GM20000 (cell line): ENCODE data around the gene CD177.
"Not testable (repeated sequence)": the region's sequence is repeated elsewhere in the genome, so short reads cannot be mapped to it uniquely, and the experiment has no call there.

Experiments
- DNase-seq: peaks from one replicate; pipeline ENCODE4 v3.0.0; 2012; ENCODE audit warnings: low spot score
- TF ChIP-seq, protein P1 (sequence below): IDR thresholded peaks from 2 replicates; pipeline ENCODE4 v1.5.1; 2012; ENCODE audit warnings: mild to moderate bottlenecking, control low read depth; ENCODE audit errors: extremely low read depth, missing control alignments

CD177 gene

DNA sequence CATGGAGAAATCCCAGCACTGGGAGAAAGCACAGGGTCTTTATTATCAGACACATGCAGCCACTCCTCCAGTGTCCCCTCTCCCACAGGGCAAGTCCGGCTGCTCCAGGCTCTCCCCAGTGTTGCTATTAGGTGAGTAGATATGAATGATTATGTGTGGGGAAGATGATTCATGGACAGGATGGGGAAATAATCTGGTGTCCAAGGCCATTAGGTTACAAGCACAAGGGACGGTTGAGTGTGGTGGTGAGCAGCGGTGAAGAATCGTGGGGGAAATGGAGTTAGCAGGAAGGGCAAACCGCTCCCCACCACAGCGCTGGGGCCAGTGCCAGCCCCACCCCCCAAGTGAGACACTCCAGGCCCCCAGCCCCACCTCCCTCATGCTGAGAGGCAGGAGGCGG is 19.0 kb downstream of the CD177 start:
- TF ChIP-seq, protein P1, sequence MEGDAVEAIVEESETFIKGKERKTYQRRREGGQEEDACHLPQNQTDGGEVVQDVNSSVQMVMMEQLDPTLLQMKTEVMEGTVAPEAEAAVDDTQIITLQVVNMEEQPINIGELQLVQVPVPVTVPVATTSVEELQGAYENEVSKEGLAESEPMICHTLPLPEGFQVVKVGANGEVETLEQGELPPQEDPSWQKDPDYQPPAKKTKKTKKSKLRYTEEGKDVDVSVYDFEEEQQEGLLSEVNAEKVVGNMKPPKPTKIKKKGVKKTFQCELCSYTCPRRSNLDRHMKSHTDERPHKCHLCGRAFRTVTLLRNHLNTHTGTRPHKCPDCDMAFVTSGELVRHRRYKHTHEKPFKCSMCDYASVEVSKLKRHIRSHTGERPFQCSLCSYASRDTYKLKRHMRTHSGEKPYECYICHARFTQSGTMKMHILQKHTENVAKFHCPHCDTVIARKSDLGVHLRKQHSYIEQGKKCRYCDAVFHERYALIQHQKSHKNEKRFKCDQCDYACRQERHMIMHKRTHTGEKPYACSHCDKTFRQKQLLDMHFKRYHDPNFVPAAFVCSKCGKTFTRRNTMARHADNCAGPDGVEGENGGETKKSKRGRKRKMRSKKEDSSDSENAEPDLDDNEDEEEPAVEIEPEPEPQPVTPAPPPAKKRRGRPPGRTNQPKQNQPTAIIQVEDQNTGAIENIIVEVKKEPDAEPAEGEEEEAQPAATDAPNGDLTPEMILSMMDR = no peak
- DNase-seq = no peak

DNA sequence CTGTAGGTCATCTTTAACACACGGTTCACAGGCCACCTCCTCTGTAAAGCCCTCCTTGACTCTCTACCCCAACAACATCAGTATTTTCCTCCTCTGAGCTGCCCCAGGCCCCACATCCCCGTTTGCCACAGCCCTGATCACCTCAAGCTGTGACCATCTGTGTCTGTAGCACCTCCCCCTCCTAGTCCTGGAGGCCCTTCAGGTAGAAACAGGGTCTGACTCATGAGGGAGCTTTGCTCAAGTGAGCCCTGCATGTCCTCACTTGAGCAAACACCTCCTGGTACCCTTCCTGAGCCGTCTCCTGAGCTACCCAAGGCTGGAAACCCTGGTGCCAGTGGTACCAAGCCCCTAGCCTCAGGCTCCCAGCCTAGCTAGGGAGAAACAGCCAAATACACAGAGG is 24.1 kb downstream of the CD177 start:
- DNase-seq = not testable (repeated sequence)

DNA sequence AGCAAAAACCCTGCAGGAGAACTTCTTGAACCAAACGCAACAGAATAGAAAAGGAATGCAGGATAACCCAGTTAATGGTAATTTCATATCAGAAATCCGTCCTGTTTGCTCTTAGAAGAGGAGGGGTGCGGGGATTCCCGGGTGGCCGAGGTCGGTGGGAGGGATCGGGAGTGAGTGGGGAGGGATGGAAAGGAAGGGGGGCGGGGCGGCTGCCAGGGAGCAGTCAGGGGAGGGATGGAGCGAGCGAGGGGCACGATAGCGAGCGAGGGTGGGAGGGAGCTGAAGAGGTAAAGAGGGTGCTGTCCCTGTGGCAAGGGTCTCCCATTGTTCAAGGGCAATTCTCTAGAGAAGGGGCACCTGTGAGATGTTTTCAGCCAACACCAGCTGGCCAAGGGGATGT is 26.5 kb downstream of the CD177 start:
- TF ChIP-seq, protein P1 = no peak
- no peak for DNase-seq

DNA sequence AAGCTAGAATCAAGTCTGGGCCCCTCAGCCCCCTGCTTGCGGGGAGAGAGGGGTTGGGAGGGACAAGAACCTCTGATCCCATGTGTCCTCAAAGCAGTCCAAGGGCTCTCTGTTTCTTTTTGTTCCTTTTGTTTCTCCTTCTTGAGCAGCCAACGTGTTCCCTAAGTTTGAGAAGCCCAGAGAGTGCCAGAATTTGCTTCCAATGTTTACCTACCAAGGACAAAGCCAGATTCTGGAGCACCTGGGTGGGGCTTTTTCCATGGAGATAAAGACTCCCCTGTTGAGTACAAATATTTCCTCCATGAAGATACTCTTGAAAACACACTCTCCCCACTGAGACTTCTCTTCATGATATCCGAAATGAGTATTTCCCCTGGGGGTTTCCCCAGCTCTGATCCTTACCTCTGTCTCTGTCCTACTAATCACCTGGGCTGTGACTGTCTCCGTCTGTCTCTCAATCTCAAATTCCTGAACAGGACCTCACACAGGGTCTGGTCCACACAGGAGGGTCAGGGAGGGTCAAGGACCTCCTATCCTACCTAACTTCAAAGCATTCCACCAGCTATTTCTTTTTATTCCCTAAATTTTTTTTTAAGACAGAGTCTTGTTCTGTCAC is 27.4 kb downstream of the CD177 start:
- DNase-seq = peak; percentile 37
- TF ChIP-seq, protein P1 = no peak

DNA sequence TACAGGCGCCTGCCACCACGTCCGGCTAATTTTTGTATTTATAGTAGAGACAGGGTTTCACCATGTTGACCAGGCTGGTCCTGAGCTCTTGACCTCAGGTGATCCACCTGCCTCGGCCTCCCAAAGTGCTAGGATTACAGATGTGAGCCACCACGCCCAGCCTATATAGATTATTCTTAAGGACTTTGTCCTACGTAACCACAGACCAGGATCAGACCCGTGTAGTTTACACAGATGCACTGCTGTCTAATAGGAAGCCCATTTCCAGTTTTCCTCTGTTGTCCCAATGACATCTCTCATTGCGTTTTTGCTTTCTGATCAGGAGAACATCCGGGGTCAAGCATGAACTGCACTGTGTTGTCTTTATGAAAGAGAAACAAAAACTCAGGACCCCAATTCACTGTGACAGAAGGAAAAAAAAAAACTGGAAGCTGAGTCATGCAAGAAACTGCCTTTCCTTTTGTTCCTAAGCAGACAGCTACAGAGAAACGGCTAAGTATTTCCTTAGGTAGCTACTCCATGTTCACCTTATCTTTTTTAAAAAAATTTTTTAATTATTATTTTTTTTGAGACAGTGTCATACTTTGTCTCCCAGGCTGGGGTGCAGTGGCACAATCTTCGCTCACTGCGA is 29.2 kb downstream of the CD177 start:
- not testable (repeated sequence) for DNase-seq

DNA sequence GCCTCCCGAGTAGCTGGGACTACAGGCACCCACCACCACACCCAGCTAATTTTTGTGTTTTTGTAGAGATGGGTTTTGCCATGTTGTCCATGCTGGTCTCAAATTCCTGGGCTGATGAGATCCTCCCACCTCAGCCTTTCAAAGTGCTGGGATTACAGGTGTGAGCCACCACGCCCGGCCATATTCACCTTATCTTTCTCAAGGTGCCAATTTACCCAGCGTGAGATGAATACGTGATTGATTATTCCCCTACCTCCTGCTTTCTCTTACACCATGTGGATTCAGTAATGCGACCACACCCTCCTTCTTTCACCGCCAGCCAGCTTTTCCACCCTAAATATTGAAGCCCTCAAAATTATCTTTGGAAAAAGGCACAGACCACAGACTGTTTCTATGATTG is 29.8 kb downstream of the CD177 start:
- not testable (repeated sequence) for DNase-seq

DNA sequence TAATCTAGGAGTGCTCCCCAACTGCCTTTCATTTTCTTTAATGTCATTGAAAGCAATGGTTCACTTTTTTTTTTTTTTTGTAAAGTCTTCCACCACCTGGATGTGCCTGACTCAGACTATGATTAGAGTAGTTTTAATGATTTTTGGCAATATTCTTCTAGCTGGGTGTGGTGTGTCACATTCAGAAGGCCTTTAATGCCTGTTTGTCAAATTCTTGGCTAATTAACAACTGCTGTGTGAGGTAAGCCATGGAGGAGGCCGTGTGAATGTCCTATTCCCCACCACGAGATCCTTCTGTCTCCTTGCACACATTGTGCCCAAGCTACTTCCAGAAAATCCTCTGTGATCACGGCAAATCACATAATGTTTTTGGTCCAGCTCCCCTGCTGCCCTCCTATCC is 30.3 kb downstream of the CD177 start:
- DNase-seq = not testable (repeated sequence)

DNA sequence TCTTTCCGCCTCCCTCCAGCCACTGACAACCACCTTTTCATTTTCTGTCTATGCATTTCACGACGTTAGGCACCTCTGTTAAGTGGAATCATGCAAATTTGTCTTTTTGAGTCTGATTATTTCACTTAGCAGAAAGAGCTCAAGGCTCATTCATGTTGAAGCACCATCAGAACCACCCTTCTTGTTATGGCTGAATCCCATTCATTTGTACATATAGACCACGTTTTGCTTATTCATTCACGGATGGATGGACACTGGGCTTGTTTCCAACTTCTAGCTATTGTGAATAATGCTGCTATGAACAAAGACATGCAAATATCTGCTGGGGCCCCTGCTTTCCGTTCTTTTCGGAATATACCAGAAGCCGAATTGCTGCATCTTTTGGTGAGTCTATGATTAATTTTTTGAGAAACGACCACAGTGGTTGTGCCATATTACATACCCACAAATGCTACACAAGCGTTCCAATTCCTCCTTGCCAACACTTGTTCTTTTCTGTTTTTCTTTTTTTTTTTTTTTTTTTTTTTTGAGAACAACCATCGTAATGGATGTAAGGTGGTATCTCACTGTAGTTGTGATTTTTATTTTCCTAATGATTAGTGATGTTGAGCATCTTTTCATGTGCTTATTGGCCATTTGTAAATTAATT is 37.5 kb downstream of the CD177 start:
- not testable (repeated sequence) for DNase-seq

DNA sequence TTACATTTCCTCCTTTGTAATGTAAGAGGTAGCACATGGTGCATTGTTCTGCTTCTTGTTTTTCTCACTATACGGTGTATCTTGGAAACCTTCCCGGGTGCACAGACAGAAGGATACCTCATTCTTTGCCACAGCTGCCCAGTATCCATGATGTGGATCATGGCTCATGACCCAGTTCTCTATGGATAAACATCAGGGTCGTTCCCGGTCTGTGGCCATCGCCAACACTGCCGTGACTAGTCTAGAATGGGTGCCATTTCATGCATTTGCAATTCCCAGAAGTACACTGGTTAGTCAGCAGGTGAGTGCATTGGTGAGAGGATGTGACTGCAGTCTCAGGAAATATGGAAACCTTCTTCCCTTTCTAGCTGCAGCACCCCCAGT is 38.1 kb downstream of the CD177 start:
- not testable (repeated sequence) for DNase-seq

DNA sequence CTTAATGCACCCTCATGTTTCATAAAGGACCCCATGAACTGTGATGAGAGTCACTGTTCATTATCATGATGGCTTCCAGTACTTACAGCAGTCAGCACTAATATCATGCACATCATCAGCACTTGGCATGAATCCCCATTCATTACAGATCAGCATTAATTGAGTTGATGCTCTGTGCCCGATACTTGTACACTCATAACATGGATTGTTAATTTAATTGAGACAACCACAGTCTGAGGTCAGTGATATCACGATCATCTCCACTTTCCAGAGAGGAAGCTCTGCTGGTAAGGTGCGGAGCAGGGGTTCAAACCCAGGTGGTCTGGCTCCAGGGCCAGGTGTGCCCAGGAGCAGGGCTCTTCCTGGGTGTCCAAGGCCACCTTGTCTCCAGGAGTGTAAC is 40.0 kb downstream of the CD177 start:
- DNase-seq = not testable (repeated sequence)

DNA sequence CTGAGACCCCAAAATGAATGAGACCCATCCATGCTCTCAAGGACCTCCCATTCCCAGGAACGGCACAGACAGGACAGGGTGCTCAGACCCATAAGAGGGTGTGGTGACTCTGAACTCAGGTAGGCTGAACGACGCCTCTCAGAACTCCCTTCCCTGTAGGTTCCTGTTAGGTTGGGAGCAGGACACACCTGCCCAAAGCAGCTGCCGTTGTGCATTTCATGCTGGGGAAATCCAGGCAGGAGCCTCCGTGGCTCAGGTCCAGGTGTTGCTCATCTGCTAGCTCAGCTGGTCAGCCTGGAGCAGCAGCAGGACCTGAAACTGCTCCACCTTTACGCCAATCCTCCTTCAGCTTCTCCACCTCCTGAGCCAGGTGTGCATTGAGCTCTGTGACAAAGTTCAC is 42.1 kb downstream of the CD177 start:
- TF ChIP-seq, protein P1 = no peak
- DNase-seq = no peak
